HepG2 (cell line): ENCODE results near the gene ZBTB45. TPM values are rescaled to one million over a fixed set of nuclear protein-coding genes. Genes with fewer than 3 reads are reported as not detected.

Source experiments
- HDAC1 ChIP-seq: sonication (generic); formaldehyde crosslinking; IDR thresholded peaks from 2 replicates; pipeline ENCODE4 v1.5.1; 2020; ENCODE audit warnings: mild to moderate bottlenecking, missing genetic modification reagents
- HMG20A ChIP-seq: IDR thresholded peaks from 2 replicates; pipeline ENCODE4 v1.6.1; 2016; ENCODE audit warnings: borderline replicate concordance
- NFIC ChIP-seq: IDR thresholded peaks from 2 replicates; pipeline ENCODE4 v1.6.1; 2012; ENCODE audit warnings: mild to moderate bottlenecking, low read length, inconsistent platforms
- NR2F1 ChIP-seq, 2 experiments: fragments of 450-650 bp in 1 of 2; formaldehyde crosslinking in 1 of 2; IDR thresholded peaks; 2 replicates each; pipeline versions ENCODE4 v1.5.0 to v1.6.1; 2016 to 2020; ENCODE audit warnings: mild to moderate bottlenecking in 1 of 2, missing compliant biosample characterization in 1 of 2, missing genetic modification reagents in 1 of 2, moderate library complexity in 1 of 2
- SOX5 ChIP-seq: IDR thresholded peaks from 2 replicates; pipeline ENCODE4 v1.6.1; 2016; ENCODE audit warnings: borderline replicate concordance
- SP5 ChIP-seq: IDR thresholded peaks from 2 replicates; pipeline ENCODE4 v1.6.1; 2016; ENCODE audit warnings: low read depth, borderline replicate concordance
- YEATS4 ChIP-seq: sonication (generic); formaldehyde crosslinking; IDR thresholded peaks from 2 replicates; pipeline ENCODE4 v1.4.0; 2020; ENCODE audit warnings: missing genetic modification reagents, borderline replicate concordance
- ZNF382 ChIP-seq: sonication (generic); formaldehyde crosslinking; IDR thresholded peaks from 2 replicates; pipeline ENCODE4 v1.5.0; 2020; ENCODE audit warnings: missing genetic modification reagents, mild to moderate bottlenecking, borderline replicate concordance
- ZNF431 ChIP-seq: sonication (generic); formaldehyde crosslinking; IDR thresholded peaks from 2 replicates; pipeline ENCODE4 v1.9.0; 2022; ENCODE audit warnings: missing genetic modification reagents, low read depth, mild to moderate bottlenecking, borderline replicate concordance
- ZNF607 ChIP-seq: sonication (generic); formaldehyde crosslinking; IDR thresholded peaks from 2 replicates; pipeline ENCODE4 v1.5.1; 2020; ENCODE audit warnings: missing genetic modification reagents, mild to moderate bottlenecking, borderline replicate concordance
- ZNF737 ChIP-seq: sonication (generic); formaldehyde crosslinking; IDR thresholded peaks from 2 replicates; pipeline ENCODE4 v1.5.0; 2020; ENCODE audit warnings: missing genetic modification reagents, mild to moderate bottlenecking, borderline replicate concordance
- polyA plus RNA-seq, 8 experiments: library from polyadenylated mRNA; depleted of rRNA in 3 of 8; stranded (reverse) in 7 of 8; unstranded in 1 of 8; fragments of >200 nt; fragmentation: Illumina TruSeq in 4 of 8; extraction: Trizol in 4 of 8; gene quantifications; 2 replicates each; pipeline versions ENCODE4 v1.2.1 to v1.2.3, GENCODE V29; 2011 to 2016; ENCODE audit warnings: low read depth in 4 of 8, missing spikeins in 1 of 8, mixed read lengths in 1 of 8; ENCODE audit not compliant: insufficient read depth in 1 of 8
- total RNA-seq, 5 experiments: library from RNA; depleted of rRNA; stranded (reverse); fragments of >200 nt; fragmentation: Illumina TruSeq; extraction: Trizol; gene quantifications; 2 replicates each; pipeline ENCODE4 v1.2.3, GENCODE V29; 2016; ENCODE audit warnings: low read depth in 1 of 5
- TF ChIP-seq, protein P1 (sequence below): sonication (generic); formaldehyde crosslinking; IDR thresholded peaks from 2 replicates; pipeline ENCODE4 v1.5.1; 2020; ENCODE audit warnings: mild to moderate bottlenecking, missing genetic modification reagents, borderline replicate concordance
- TF ChIP-seq, protein P2 (sequence below): sonication (generic); formaldehyde crosslinking; IDR thresholded peaks from 2 replicates; pipeline ENCODE4 v1.8.1; 2022; ENCODE audit warnings: low read depth, mild to moderate bottlenecking, missing genetic modification reagents
- TF ChIP-seq, protein P3 (sequence below): sonication (generic); formaldehyde crosslinking; IDR thresholded peaks from 2 replicates; pipeline ENCODE4 v1.9.0; 2022; ENCODE audit warnings: low read depth, missing genetic modification reagents
- TF ChIP-seq, protein P4 (sequence below): IDR thresholded peaks from 2 replicates; pipeline ENCODE4 v1.6.1; 2016; ENCODE audit warnings: mild to moderate bottlenecking
- TF ChIP-seq, protein P5 (sequence below): sonication (generic); formaldehyde crosslinking; conservative IDR thresholded peaks from 2 replicates; pipeline ENCODE4 v1.4.0; 2020; ENCODE audit warnings: mild to moderate bottlenecking, missing genetic modification reagents, moderate library complexity

Gene ZBTB45
- total and polyA plus RNA-seq, 2 of the 13 experiments (the other 11 are each of a cell fraction or from before 2014, with no cell fraction given): 3.0 to 3.7 TPM

DNA sequence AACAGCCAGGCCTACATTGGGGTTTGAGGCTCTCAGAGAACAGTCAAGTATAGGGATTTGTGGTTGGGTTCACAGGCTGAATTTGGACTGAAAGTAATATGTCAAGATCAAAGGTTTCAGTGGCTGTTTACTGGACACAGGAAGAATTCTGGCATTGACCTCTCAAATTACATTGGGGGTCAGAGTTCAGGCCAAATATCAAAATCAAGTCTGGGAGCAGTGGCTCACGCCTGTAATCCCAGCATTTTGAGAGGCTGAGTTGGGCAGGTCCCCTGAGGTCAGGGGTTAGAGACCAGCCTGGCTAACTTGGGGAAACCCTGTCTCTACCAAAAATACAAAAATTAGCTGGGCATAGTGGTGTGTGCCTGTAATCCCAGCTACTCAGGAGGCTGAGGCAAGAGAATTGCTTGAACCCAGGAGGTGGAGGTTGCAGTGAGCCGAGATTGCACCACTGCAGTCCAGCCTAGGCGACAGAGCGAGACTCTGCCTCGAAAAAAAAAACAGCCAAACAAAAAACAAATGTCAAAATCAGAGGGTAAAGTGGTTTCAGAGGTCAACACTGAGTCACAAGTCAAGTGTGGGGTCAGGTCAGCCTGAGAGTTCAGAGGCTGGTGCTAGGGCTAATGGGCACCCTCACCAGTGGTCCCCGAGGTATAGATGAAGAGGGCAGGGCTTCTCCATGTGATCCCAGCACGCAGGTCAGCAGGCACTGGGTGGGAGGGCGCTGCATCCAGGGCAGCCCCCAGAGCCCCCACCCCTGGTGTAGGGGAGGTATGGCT, 9.3 kb downstream of the ZBTB45 start (continued):
- TF ChIP-seq, protein P1, sequence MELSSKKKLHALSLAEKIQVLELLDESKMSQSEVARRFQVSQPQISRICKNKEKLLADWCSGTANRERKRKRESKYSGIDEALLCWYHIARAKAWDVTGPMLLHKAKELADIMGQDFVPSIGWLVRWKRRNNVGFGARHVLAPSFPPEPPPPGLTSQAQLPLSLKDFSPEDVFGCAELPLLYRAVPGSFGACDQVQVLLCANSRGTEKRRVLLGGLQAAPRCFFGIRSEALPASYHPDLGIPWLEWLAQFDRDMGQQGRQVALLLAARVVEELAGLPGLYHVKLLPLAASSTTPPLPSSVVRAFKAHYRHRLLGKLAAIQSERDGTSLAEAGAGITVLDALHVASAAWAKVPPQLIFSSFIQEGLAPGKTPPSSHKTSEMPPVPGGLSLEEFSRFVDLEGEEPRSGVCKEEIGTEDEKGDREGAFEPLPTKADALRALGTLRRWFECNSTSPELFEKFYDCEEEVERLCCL: no peak
- TF ChIP-seq, protein P2, sequence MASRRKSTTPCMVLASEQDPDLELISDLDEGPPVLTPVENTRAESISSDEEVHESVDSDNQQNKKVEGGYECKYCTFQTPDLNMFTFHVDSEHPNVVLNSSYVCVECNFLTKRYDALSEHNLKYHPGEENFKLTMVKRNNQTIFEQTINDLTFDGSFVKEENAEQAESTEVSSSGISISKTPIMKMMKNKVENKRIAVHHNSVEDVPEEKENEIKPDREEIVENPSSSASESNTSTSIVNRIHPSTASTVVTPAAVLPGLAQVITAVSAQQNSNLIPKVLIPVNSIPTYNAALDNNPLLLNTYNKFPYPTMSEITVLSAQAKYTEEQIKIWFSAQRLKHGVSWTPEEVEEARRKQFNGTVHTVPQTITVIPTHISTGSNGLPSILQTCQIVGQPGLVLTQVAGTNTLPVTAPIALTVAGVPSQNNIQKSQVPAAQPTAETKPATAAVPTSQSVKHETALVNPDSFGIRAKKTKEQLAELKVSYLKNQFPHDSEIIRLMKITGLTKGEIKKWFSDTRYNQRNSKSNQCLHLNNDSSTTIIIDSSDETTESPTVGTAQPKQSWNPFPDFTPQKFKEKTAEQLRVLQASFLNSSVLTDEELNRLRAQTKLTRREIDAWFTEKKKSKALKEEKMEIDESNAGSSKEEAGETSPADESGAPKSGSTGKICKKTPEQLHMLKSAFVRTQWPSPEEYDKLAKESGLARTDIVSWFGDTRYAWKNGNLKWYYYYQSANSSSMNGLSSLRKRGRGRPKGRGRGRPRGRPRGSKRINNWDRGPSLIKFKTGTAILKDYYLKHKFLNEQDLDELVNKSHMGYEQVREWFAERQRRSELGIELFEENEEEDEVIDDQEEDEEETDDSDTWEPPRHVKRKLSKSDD (CRISPR knock-in tag): 0 out of 2 replicates have a peak, but pooled peaks have one; percentile 35
- TF ChIP-seq, protein P3, sequence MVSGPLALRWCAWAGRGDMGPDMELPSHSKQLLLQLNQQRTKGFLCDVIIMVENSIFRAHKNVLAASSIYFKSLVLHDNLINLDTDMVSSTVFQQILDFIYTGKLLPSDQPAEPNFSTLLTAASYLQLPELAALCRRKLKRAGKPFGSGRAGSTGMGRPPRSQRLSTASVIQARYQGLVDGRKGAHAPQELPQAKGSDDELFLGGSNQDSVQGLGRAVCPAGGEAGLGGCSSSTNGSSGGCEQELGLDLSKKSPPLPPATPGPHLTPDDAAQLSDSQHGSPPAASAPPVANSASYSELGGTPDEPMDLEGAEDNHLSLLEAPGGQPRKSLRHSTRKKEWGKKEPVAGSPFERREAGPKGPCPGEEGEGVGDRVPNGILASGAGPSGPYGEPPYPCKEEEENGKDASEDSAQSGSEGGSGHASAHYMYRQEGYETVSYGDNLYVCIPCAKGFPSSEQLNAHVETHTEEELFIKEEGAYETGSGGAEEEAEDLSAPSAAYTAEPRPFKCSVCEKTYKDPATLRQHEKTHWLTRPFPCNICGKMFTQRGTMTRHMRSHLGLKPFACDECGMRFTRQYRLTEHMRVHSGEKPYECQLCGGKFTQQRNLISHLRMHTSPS (CRISPR knock-in tag): peak; percentile 51; the same call in 1 of the 2 replicates
- TF ChIP-seq HDAC1 (peak; percentile 34; the same call in 1 of the 2 replicates), ZNF607 (peak; percentile 44; the same call in 1 of the 2 replicates), HMG20A (peak; percentile 21; the same call in 1 of the 2 replicates), SOX5 (CRISPR knock-in tag) (no peak; the same call in 1 of the 2 replicates), ZNF382 (CRISPR knock-in tag) (no peak), ZNF737 (CRISPR knock-in tag) (no peak), ZNF431 (CRISPR knock-in tag) (peak; percentile 61; the same call in 1 of the 2 replicates), NFIC (0 out of 2 replicates have a peak, but pooled peaks have one; percentile 56), SP5 (CRISPR knock-in tag) (peak; percentile 28; the same call in 1 of the 2 replicates), NR2F1 (CRISPR knock-in tag; IDR thresholded peaks at IDR 0.05) (peak; percentile 62 to 85), YEATS4 (CRISPR knock-in tag) (no peak)
- TF ChIP-seq, protein P4, sequence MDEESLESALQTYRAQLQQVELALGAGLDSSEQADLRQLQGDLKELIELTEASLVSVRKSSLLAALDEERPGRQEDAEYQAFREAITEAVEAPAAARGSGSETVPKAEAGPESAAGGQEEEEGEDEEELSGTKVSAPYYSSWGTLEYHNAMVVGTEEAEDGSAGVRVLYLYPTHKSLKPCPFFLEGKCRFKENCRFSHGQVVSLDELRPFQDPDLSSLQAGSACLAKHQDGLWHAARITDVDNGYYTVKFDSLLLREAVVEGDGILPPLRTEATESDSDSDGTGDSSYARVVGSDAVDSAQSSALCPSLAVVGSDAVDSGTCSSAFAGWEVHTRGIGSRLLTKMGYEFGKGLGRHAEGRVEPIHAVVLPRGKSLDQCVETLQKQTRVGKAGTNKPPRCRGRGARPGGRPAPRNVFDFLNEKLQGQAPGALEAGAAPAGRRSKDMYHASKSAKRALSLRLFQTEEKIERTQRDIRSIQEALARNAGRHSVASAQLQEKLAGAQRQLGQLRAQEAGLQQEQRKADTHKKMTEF (CRISPR knock-in tag): peak; percentile 27; the same call in 1 of the 2 replicates
- TF ChIP-seq, protein P5, sequence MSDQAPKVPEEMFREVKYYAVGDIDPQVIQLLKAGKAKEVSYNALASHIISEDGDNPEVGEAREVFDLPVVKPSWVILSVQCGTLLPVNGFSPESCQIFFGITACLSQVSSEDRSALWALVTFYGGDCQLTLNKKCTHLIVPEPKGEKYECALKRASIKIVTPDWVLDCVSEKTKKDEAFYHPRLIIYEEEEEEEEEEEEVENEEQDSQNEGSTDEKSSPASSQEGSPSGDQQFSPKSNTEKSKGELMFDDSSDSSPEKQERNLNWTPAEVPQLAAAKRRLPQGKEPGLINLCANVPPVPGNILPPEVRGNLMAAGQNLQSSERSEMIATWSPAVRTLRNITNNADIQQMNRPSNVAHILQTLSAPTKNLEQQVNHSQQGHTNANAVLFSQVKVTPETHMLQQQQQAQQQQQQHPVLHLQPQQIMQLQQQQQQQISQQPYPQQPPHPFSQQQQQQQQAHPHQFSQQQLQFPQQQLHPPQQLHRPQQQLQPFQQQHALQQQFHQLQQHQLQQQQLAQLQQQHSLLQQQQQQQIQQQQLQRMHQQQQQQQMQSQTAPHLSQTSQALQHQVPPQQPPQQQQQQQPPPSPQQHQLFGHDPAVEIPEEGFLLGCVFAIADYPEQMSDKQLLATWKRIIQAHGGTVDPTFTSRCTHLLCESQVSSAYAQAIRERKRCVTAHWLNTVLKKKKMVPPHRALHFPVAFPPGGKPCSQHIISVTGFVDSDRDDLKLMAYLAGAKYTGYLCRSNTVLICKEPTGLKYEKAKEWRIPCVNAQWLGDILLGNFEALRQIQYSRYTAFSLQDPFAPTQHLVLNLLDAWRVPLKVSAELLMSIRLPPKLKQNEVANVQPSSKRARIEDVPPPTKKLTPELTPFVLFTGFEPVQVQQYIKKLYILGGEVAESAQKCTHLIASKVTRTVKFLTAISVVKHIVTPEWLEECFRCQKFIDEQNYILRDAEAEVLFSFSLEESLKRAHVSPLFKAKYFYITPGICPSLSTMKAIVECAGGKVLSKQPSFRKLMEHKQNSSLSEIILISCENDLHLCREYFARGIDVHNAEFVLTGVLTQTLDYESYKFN (CRISPR knock-in tag): peak; percentile 85
